Measurements from ENCODE around the gene TPPP2. TPM values are rescaled to one million over a fixed set of nuclear protein-coding genes. Genes with fewer than 3 reads are reported as not detected.

Gene TPPP2
- total RNA-seq, 4 donors from 2014 or later = not detected

GRCh38 chr14:21056520-21057163 is 26.6 kb downstream of the TPPP2 start:
- no peak for ATAC-seq
- no peaks in the 10 kb centered on the region for H3K36me3 ChIP-seq
- 69 to 77% methylated on average over 5 to 7 of the region's 10 CpGs for WGBS, 2 donors (ENCODE audit: low coverage in 1 of 2)
- H3K4me1 ChIP-seq = no peaks in the 10 kb centered on the region
- H3K27me3 ChIP-seq = no peaks in the 10 kb centered on the region
- no peak overlapping the region for H3K27ac ChIP-seq
- TF ChIP-seq CTCF (IDR thresholded peaks at IDR 0.05) = no peak
- no peak for TF ChIP-seq EP300 (IDR thresholded peaks at IDR 0.05)
- TF ChIP-seq POLR2A (IDR thresholded peaks at IDR 0.05) = no peak
- TF ChIP-seq POLR2AphosphoS5 (IDR thresholded peaks at IDR 0.05) = no peak
- no peak overlapping the region for H3K4me3 ChIP-seq
- H3K9me3 ChIP-seq = no peaks in the 10 kb centered on the region

GRCh38 chr14:21057803-21058675 is 28.0 kb downstream of the TPPP2 start, which contains the start of gene RNASE8:
TSS of gene RNASE8 (plus strand) at chr14:21057822. CDS start at chr14:21057893, 71 bp downstream.
- no peak for ATAC-seq
- H3K27ac ChIP-seq = no peak within 1 kb of the TSS
- WGBS, 2 donors (ENCODE audit: low coverage in 1 of 2) = 42 to 47% methylated on average over 3 to 4 of the region's 8 CpGs
- no peaks in the 10 kb centered on the region for H3K27me3 ChIP-seq
- H3K9me3 ChIP-seq = no peaks in the 10 kb centered on the region
- no peak within 1 kb of the TSS for H3K4me3 ChIP-seq
- no peaks in the 10 kb centered on the region for H3K4me1 ChIP-seq
- TF ChIP-seq CTCF (IDR thresholded peaks at IDR 0.05) = no peak
- TF ChIP-seq POLR2AphosphoS5 (IDR thresholded peaks at IDR 0.05) = no peak
- no peak for TF ChIP-seq EP300 (IDR thresholded peaks at IDR 0.05)
- TF ChIP-seq POLR2A (IDR thresholded peaks at IDR 0.05) = no peak
- no peaks in the 10 kb centered on the region for H3K36me3 ChIP-seq

DNA sequence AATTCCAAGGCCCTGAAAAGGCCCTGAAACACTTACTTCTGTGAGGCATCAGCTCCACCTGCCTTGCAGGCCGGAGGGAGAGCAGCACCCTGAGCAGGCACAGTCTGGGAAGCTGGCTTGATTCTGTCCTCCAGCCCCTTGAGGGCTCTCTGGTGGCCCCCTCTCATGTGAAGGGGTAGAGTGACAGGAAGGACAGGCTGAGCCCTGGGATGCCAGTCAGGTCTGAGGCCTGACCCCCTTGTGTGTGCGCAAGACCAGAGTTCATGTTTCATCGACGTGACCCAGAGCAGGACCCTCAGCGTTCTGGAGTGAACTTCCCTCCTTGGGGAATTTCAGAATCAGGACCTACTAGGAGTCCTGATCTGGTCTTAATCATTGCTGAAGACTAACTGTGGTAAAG is 28.9 kb downstream of the TPPP2 start:
- no peaks in the 10 kb centered on the region for H3K9me3 ChIP-seq
- TF ChIP-seq EP300 (IDR thresholded peaks at IDR 0.05) (no peak), POLR2AphosphoS5 (IDR thresholded peaks at IDR 0.05) (no peak), CTCF (IDR thresholded peaks at IDR 0.05) (no peak)
- H3K27ac ChIP-seq = no peak overlapping the region
- peaks cover 0 to 6% (median 0%) of the 10 kb centered on the region in 3 donors for H3K4me1 ChIP-seq
- no peaks in the 10 kb centered on the region for H3K36me3 ChIP-seq
- 80% methylated on average over 1 of the region's 5 CpGs; no CpG with 5 or more reads in 1 of the 2 donors for WGBS, 2 donors (ENCODE audit: low coverage in 1 of 2)
- H3K4me3 ChIP-seq = no peak overlapping the region
- H3K27me3 ChIP-seq = no peaks in the 10 kb centered on the region
- ATAC-seq = no peak

GRCh38 chr14:21059842-21060613 is 30.0 kb downstream of the TPPP2 start:
- no peak for ATAC-seq
- 66 to 73% methylated on average over 4 to 8 of the region's 8 CpGs for WGBS, 2 donors (ENCODE audit: low coverage in 1 of 2)
- TF ChIP-seq CTCF (IDR thresholded peaks at IDR 0.05) = no peak
- TF ChIP-seq POLR2A (IDR thresholded peaks at IDR 0.05) = no peak
- TF ChIP-seq EP300 (IDR thresholded peaks at IDR 0.05) = no peak
- H3K9me3 ChIP-seq = no peaks in the 10 kb centered on the region
- H3K36me3 ChIP-seq = no peaks in the 10 kb centered on the region
- H3K27me3 ChIP-seq = no peaks in the 10 kb centered on the region
- peaks cover 0 to 6% (median 0%) of the 10 kb centered on the region in 3 donors for H3K4me1 ChIP-seq
- H3K4me3 ChIP-seq = no peak overlapping the region
- no peak overlapping the region for H3K27ac ChIP-seq

All from gastroesophageal sphincter (tissue), 4 donors.